Sigmoid colon (tissue), 7 donors: ENCODE measurements around the gene HTRA2. TPM values are rescaled to one million over a fixed set of nuclear protein-coding genes. Genes with fewer than 3 reads are reported as not detected.

Source experiments
- DNase-seq: peaks from one replicate; pipeline ENCODE4 v3.0.0-alpha.2; 2019
- H3K27ac ChIP-seq, 4 donors: fragments of 200-600 bp; sonication (generic); one replicate each; pipeline ENCODE4 v1.5.1; 2016 to 2019; ENCODE audit warnings: mild to moderate bottlenecking in 1 of 4
- H3K27me3 ChIP-seq, 3 donors: fragments of 200-600 bp; sonication (generic); one replicate each; pipeline ENCODE4 v1.5.1; 2019; ENCODE audit warnings: mild to moderate bottlenecking in 1 of 3
- H3K36me3 ChIP-seq, 4 donors: fragments of 200-600 bp; sonication (generic); one replicate each; pipeline ENCODE4 v1.5.1; 2016 to 2019
- H3K4me1 ChIP-seq, 4 donors: fragments of 200-600 bp; sonication (generic); one replicate each; pipeline ENCODE4 v1.5.1; 2017 to 2019
- H3K4me3 ChIP-seq, 4 donors: fragments of 200-600 bp; sonication (generic); one replicate each; pipeline ENCODE4 v1.5.1; 2017 to 2019; ENCODE audit warnings: mild to moderate bottlenecking in 2 of 4, moderate library complexity in 1 of 4
- H3K9me3 ChIP-seq, 4 donors: fragments of 200-600 bp in 3 of 4; sonication (generic) in 3 of 4; one replicate each; pipeline versions ENCODE4 v1.5.1 to v1.6.1; 2013 to 2019
- EP300 ChIP-seq, 4 donors: sonication (generic); formaldehyde crosslinking; IDR thresholded peaks; one replicate each; pipeline ENCODE4 v1.6.1; 2017; ENCODE audit warnings: antibody characterized with exemption in 4 of 4
- POLR2A ChIP-seq, 2 donors: fragments of 450-650 bp; IDR thresholded peaks; one replicate each; pipeline ENCODE4 v1.6.1; 2016; ENCODE audit warnings: antibody characterized with exemption in 2 of 2, mild to moderate bottlenecking in 2 of 2, moderate library complexity in 2 of 2
- POLR2AphosphoS5 ChIP-seq, 4 donors: sonication (generic); formaldehyde crosslinking; IDR thresholded peaks; one replicate each; pipeline ENCODE4 v1.6.1; 2017; ENCODE audit warnings: antibody characterized with exemption in 4 of 4
- WGBS, 2 donors: extraction: QIAGEN DNeasy Blood & Tissue Kit; methylation state at CpG; one replicate each; pipeline ENCODE4 v1.1.7; 2013; 5-methylcytosine and 5-hydroxymethylcytosine counted together
- intact Hi-C: fragments of 100-400 bp; cut with DNase I; formaldehyde crosslinking; loops from one replicate; pipeline ENCODE4 v1.15.1; 2023
- polyA plus RNA-seq, 3 donors: library from polyadenylated mRNA; stranded (reverse); fragments of 200-250 nt; gene quantifications; one replicate each; pipeline ENCODE4 v1.2.3, GENCODE V29; 2013
- total RNA-seq, 4 donors: library from RNA; depleted of rRNA; stranded (reverse); fragments of >200 nt; gene quantifications; one replicate each; pipeline ENCODE4 v1.1.0, GENCODE V29; 2016
- TF ChIP-seq, protein P1 (sequence below), 4 experiments: fragments of 450-650 bp in 3 of 4; fragments of 200-600 bp in 1 of 4; IDR thresholded peaks; one replicate each; pipeline ENCODE4 v1.5.1; 2016 to 2019; ENCODE audit warnings: antibody characterized with exemption in 4 of 4, mild to moderate bottlenecking in 3 of 4, moderate library complexity in 2 of 4
- donor health status: healthy with polysubstance abuse.
- donor health status: Bipolar disorder and iron deficiency.
- donor health status: healthy.

HTRA2 gene
- total and polyA plus RNA-seq, 7 donors = 19.7 to 39.8 (median 29.6) TPM

- Histone ChIP-seq H3K9me3 (no peaks in the 10 kb centered on the region), H3K27ac (no peak overlapping the region), H3K4me1 (peaks cover 0 to 36% (median 29%) of the 10 kb centered on the region in 4 donors), H3K4me3 (peak overlapping the region in 3 of 4 donors; percentile 25 to 40 (median 26)), H3K36me3 (no peaks in the 10 kb centered on the region), H3K27me3 (peaks cover 51 to 100% (median 93%) of the 10 kb centered on the region in 3 donors)
- TF ChIP-seq, protein P1, sequence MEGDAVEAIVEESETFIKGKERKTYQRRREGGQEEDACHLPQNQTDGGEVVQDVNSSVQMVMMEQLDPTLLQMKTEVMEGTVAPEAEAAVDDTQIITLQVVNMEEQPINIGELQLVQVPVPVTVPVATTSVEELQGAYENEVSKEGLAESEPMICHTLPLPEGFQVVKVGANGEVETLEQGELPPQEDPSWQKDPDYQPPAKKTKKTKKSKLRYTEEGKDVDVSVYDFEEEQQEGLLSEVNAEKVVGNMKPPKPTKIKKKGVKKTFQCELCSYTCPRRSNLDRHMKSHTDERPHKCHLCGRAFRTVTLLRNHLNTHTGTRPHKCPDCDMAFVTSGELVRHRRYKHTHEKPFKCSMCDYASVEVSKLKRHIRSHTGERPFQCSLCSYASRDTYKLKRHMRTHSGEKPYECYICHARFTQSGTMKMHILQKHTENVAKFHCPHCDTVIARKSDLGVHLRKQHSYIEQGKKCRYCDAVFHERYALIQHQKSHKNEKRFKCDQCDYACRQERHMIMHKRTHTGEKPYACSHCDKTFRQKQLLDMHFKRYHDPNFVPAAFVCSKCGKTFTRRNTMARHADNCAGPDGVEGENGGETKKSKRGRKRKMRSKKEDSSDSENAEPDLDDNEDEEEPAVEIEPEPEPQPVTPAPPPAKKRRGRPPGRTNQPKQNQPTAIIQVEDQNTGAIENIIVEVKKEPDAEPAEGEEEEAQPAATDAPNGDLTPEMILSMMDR (IDR thresholded peaks at IDR 0.05) = no peak
- no peak for TF ChIP-seq EP300 (IDR thresholded peaks at IDR 0.05)
- no peak for TF ChIP-seq POLR2AphosphoS5 (IDR thresholded peaks at IDR 0.05)
- no peak for TF ChIP-seq POLR2A (IDR thresholded peaks at IDR 0.05)
- intact Hi-C loops = no loop called here
- peak; percentile 56 for DNase-seq
- 5% methylated on average over 60 of the region's 60 CpGs for WGBS, 2 donors
These were observed 14.3 kb upstream of the HTRA2 start for GRCh38 chr2:74515271-74515980.

- H3K9me3 ChIP-seq = no peaks in the 10 kb centered on the region
- H3K4me1 ChIP-seq = peaks cover 0 to 36% (median 29%) of the 10 kb centered on the region in 4 donors
- whole genome bisulfite sequencing, 2 donors = 5 to 20% methylated on average over 72 of the region's 72 CpGs
- DNase-seq = peak; percentile 75
- no peak overlapping the region for H3K27ac ChIP-seq
- H3K4me3 ChIP-seq = peak overlapping the region in 3 of 4 donors; percentile 25 to 40 (median 26)
- peaks cover 51 to 100% (median 86%) of the 10 kb centered on the region in 3 donors for H3K27me3 ChIP-seq
- TF ChIP-seq POLR2A (IDR thresholded peaks at IDR 0.05) = no peak
- intact Hi-C loops = no loop called here
- H3K36me3 ChIP-seq = no peaks in the 10 kb centered on the region
These were observed 13.6 kb upstream of the HTRA2 start for GRCh38 chr2:74515981-74516633.

DNA sequence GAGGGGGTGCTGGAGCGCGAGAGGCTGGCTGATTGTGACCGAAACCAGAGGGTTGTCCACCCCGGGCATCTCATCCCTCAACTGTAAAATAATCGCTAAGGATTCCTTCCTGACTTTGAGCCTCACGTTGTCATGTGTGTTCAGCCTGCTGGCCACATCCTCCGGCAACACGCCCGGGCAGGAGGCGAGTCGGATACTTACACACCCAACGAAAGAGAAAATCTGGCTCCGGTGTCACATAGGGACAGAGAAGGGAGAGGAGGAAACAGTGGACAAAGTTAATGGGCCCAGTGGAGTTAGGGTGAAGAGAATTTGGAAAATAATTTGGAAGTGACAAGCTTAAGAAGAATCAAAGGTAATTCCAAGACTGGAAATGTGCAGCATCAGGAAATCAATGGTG is 13.1 kb upstream of the HTRA2 start:
- peak overlapping the region in 2 of 4 donors; percentile 26 to 40 for H3K4me3 ChIP-seq
- 76 to 86% methylated on average over 13 of the region's 13 CpGs for WGBS, 2 donors
- H3K36me3 ChIP-seq = no peaks in the 10 kb centered on the region
- H3K27me3 ChIP-seq = peaks cover 51 to 95% (median 81%) of the 10 kb centered on the region in 3 donors
- TF ChIP-seq POLR2A (IDR thresholded peaks at IDR 0.05) (no peak), EP300 (IDR thresholded peaks at IDR 0.05) (no peak), POLR2AphosphoS5 (IDR thresholded peaks at IDR 0.05) (no peak)
- TF ChIP-seq, protein P1 (IDR thresholded peaks at IDR 0.05) = no peak
- no peak for DNase-seq
- H3K4me1 ChIP-seq = peaks cover 0 to 36% (median 29%) of the 10 kb centered on the region in 4 donors
- intact Hi-C loops = no loop called here
- no peaks in the 10 kb centered on the region for H3K9me3 ChIP-seq
- no peak overlapping the region for H3K27ac ChIP-seq

GRCh38 chr2:74522516-74522915 is 7.2 kb upstream of the HTRA2 start:
- no peak for DNase-seq

More at GRCh38 chr2:74522516-74522915, 7.2 kb upstream of the HTRA2 start:
- peaks cover 2 to 36% (median 22%) of the 10 kb centered on the region in 3 donors for H3K27me3 ChIP-seq
- peaks cover 0 to under 1% (median 0%) of the 10 kb centered on the region in 4 donors for H3K4me1 ChIP-seq
- H3K27ac ChIP-seq = no peak overlapping the region
- intact Hi-C loops = no loop called here
- no peak for TF ChIP-seq EP300 (IDR thresholded peaks at IDR 0.05)
- TF ChIP-seq, protein P1 (IDR thresholded peaks at IDR 0.05) = no peak
- TF ChIP-seq POLR2AphosphoS5 (IDR thresholded peaks at IDR 0.05) = no peak
- TF ChIP-seq POLR2A (IDR thresholded peaks at IDR 0.05) = no peak
- 85 to 91% methylated on average over 3 of the region's 3 CpGs for WGBS, 2 donors
- peaks cover 13 to 21% (median 16%) of the 10 kb centered on the region in 4 donors for H3K36me3 ChIP-seq
- no peak overlapping the region for H3K4me3 ChIP-seq
- H3K9me3 ChIP-seq = no peaks in the 10 kb centered on the region
